Naive thymus-derived CD8-positive, alpha-beta T cell (primary cell): Measurements from ENCODE around the gene ATP8A2. TPM values are rescaled to one million over a fixed set of nuclear protein-coding genes. Genes with fewer than 3 reads are reported as not detected.
"Not testable (repeated sequence)": the region's sequence is repeated elsewhere in the genome, so short reads cannot be mapped to it uniquely, and the experiment has no call there.

Experiments used
- ATAC-seq, 2 donors: fragments of 150-1000 bp; cut with Tn5 transposase in 1 of 2; sonication (Bioruptor Pico), chemical (Tn5 transposase) in 1 of 2; 1 replicate in 1 of 2; 2 replicates in 1 of 2; pipeline ENCODE4 v1.10.0; 2021; ENCODE audit warnings: mild to moderate bottlenecking in 2 of 2, moderate library complexity in 2 of 2
- POLR2A ChIA-PET: fragments of 350-600 bp; sonication (Branson Sonifier 250); formaldehyde crosslinking; loops from one replicate; lab custom pipeline; 2021; ENCODE audit warnings: antibody characterized with exemption; lab: Charles Lee
- DNase-seq, 10 donors: peaks; one replicate each; pipeline versions ENCODE4 v3.0.0 to v3.0.0-alpha.2; 2020 to 2022
- H3K27ac Mint-ChIP-seq, 10 donors: one replicate each; pipeline ENCODE4 v1.8.0; 2020 to 2022; ENCODE audit warnings: mild to moderate bottlenecking in 10 of 10, mixed read lengths in 10 of 10, moderate library complexity in 4 of 10, inconsistent platforms in 1 of 10
- H3K27me3 Mint-ChIP-seq, 5 donors: one replicate each; pipeline ENCODE4 v1.8.0; 2021 to 2022; ENCODE audit warnings: mixed read lengths in 5 of 5
- H3K36me3 Mint-ChIP-seq, 3 donors: one replicate each; pipeline ENCODE4 v1.8.0; 2020 to 2022; ENCODE audit warnings: mixed read lengths in 3 of 3, mild to moderate bottlenecking in 2 of 3, inconsistent platforms in 1 of 3
- H3K4me1 Mint-ChIP-seq, 4 donors: one replicate each; pipeline ENCODE4 v1.8.0; 2021 to 2022; ENCODE audit warnings: mixed read lengths in 4 of 4
- H3K4me3 Mint-ChIP-seq, 10 donors: one replicate each; pipeline ENCODE4 v1.8.0; 2020 to 2022; ENCODE audit warnings: mild to moderate bottlenecking in 10 of 10, mixed read lengths in 10 of 10, moderate library complexity in 6 of 10, inconsistent platforms in 1 of 10
- H3K9me3 Mint-ChIP-seq, 9 donors: one replicate each; pipeline ENCODE4 v1.8.0; 2020 to 2022; ENCODE audit warnings: mixed read lengths in 9 of 9, mild to moderate bottlenecking in 3 of 9, inconsistent platforms in 1 of 9, moderate library complexity in 1 of 9
- polyA plus RNA-seq, 3 donors: library from polyadenylated mRNA; unstranded; fragments of 300-500 nt; fragmentation: Illumina TruSeq; gene quantifications; one replicate each; pipeline ENCODE4 v1.2.3, GENCODE V29; 2021
- total RNA-seq, 8 experiments: library from RNA in 2 of 8; stranded (reverse) in 2 of 8; gene quantifications; one replicate each; pipeline ENCODE4 v1.2.3 and lab custom pipeline; 2021 to 2026

Gene ATP8A2
- total RNA-seq = 1 to 10 TPM; 3.5 to 3.8 TPM
- polyA plus RNA-seq = 1 to 10 TPM in 2 of 3 donors, under 1 TPM in 1; 0.69 to 2.9 (median 1.5) TPM
- total RNA-seq (lab: John Stamatoyannopoulos, UW) = 3.0 to 13.1 (median 9.0) reads per million in 6 experiments

DNA sequence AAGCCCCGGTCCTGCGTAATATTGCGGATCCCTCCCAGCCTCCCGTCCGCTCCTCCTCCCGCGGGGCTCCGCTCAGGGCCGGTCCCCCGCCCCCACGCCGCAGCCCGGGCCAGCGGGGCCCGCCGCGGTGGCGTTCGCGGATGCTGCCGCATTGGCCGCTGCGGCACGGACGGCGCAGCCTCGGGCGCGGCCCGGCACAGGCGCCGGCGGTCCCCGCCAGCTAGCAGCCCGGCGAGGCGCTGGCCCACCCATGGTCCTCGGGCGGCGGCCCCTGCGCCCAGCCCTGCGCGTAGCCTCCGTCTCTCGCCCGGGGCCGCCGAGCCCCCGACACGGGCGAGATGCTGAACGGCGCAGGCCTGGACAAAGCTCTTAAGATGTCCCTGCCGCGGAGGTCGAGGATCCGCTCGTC is at the start of gene ATP8A2:
Gene ATP8A2 (plus strand): TSS at position 100 of the 409 bp plus-strand sequence. CDS start 239 bp downstream, at position 339.
- Mint-ChIP-seq H3K9me3 (no peaks in the 10 kb centered on the region), H3K36me3 (peaks cover 0 to 5% (median 0%) of the 10 kb centered on the region in 3 donors), H3K4me3 (peak within 1 kb of the TSS in 9 of 10 donors; percentile 59 to 82 (median 65)), H3K27ac (peak within 1 kb of the TSS in 1 of 10 donors; percentile 43), H3K4me1 (peaks cover 5 to 11% (median 8%) of the 10 kb centered on the region in 4 donors), H3K27me3 (peaks cover 46 to 77% (median 67%) of the 10 kb centered on the region in 5 donors)
- DNase-seq = no peak
- POLR2A ChIA-PET = no interaction called here
- ATAC-seq = peak; percentile 29 to 35

DNA sequence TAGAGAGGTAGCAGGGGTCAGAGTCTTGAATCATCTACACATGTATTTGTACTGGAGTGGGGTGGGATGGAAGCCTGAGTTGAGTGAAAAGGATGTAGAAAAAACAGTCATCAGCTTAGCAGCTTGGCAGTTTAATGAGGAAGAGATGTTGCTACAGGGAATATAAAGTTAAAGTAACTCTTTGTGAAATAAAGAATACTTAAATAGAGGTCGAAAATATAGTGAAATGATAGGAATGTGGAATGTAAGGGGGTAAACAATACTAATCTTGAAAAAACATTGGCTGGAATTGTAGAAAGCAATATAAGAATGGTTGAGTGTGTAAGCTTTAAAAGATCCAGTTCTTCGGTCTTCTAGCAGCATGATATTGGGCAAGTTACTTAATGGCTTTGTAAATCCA is 47.7 kb upstream of the ATP8A2 start:
- no peak for ATAC-seq
- Mint-ChIP-seq H3K9me3 (no peaks in the 10 kb centered on the region), H3K4me1 (peaks cover 0 to 4% (median 0%) of the 10 kb centered on the region in 4 donors), H3K4me3 (no peak overlapping the region), H3K27ac (peak overlapping the region in 3 of 10 donors; percentile 14 to 39 (median 15)), H3K36me3 (peaks cover 0 to 77% (median 17%) of the 10 kb centered on the region in 3 donors), H3K27me3 (no peaks in the 10 kb centered on the region)
- POLR2A ChIA-PET = no interaction called here
- DNase-seq = no peak

DNA sequence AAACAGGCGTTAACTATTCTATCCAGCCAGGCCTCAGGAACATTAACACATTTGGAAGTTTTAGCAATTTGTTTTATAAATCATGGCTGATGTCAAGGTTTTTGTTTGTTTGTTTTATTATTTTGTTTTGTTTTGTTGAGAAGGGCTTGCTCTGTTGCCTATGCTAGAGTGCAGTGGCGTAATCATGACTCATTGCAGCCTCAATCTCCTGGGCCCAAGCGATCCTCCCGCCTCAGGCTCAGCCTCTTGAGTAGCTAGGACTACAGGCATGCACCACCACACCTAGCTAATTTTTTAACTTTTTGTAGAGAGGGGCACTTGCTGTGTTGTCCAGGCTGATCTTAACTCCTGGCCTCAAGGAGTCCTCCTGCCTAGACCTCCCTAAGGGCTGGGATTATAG is 42.1 kb upstream of the ATP8A2 start:
- ATAC-seq = no peak
- no peaks in the 10 kb centered on the region for H3K27me3 Mint-ChIP-seq
- H3K9me3 Mint-ChIP-seq = no peaks in the 10 kb centered on the region
- POLR2A ChIA-PET = no interaction called here
- DNase-seq = no peak
- peaks cover 0 to 5% (median 3%) of the 10 kb centered on the region in 4 donors for H3K4me1 Mint-ChIP-seq
- peak overlapping the region in 1 of 10 donors; percentile 45 for H3K27ac Mint-ChIP-seq
- H3K4me3 Mint-ChIP-seq = no peak overlapping the region
- H3K36me3 Mint-ChIP-seq = peaks cover 0 to 89% (median 27%) of the 10 kb centered on the region in 3 donors

DNA sequence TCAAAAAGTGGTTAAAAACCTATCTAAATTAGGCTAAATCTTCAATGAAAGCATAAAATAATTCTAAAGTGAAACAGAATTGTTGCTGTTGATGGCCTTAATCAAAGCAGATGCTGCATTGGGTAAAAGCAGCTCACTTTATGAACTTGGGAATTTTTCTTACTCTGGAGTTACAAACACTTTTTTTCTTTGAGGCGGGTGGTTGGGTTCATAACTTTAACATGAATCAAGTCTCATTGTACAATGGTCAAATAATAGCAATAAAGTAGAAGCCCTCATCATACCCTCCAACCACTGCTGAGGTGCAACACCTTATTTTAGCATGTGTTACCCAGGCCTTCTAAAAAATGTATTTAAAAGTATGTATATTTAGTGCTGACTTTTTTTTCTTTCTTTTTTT is 41.2 kb upstream of the ATP8A2 start:
- Mint-ChIP-seq H3K27me3 (no peaks in the 10 kb centered on the region), H3K36me3 (peaks cover 0 to 86% (median 25%) of the 10 kb centered on the region in 3 donors), H3K4me1 (peaks cover 0 to 5% (median 3%) of the 10 kb centered on the region in 4 donors), H3K9me3 (no peaks in the 10 kb centered on the region), H3K4me3 (no peak overlapping the region), H3K27ac (peak overlapping the region in 1 of 10 donors; percentile 36)
- no peak for ATAC-seq
- POLR2A ChIA-PET = interaction anchor here (0.6 kb wide), 1 partner anchor 862 kb away, joined by 4 read pairs; no protein-coding TSS in a partner anchor
- no peak for DNase-seq

DNA sequence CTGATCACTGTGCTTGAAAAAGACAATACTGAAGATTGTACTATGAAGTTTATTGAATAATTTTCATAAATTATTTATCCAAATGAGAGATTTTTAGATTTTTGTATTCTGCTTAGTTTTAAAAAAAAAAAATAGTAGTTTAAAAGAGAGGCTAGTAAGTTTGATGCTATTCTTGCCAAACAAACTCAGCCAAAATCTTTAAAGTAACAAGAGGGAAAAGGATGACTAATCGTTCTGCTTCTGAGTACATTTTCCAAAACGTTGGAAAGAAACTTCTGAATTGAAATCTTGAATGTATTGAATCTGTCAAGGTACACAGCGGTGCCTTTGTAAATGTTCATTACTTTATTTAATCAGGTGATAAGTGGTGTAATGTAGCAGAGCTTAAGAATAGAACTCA is 35.9 kb upstream of the ATP8A2 start:
- peaks cover 0 to 80% (median 17%) of the 10 kb centered on the region in 3 donors for H3K36me3 Mint-ChIP-seq
- DNase-seq (no peak), ATAC-seq (no peak)
- POLR2A ChIA-PET = no interaction called here
- H3K9me3 Mint-ChIP-seq = no peaks in the 10 kb centered on the region
- peak overlapping the region in 1 of 10 donors; percentile 2 for H3K27ac Mint-ChIP-seq
- peaks cover 0 to 5% (median 3%) of the 10 kb centered on the region in 4 donors for H3K4me1 Mint-ChIP-seq
- no peak overlapping the region for H3K4me3 Mint-ChIP-seq
- no peaks in the 10 kb centered on the region for H3K27me3 Mint-ChIP-seq

DNA sequence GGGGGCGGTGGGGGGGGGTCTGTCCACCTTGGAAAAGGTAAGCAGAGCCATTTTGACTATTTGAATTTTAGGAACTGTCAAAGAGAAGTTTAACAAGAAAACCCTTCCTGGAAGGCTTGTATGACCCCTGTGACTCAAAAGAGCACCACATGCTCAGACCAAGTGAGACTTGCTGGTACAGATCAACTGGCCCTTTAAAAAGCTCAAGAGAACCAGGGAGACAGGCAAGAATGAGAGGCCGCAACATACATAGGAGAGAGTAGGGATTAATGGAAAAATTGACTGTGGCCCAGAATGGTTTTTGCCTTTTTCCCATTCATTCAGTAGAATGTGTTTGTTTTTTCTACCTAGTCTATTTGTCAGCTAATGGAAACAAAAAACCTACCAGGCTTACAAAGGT is 26.2 kb upstream of the ATP8A2 start:
- ATAC-seq = no peak
- POLR2A ChIA-PET = no interaction called here
- Mint-ChIP-seq H3K27ac (peak overlapping the region in 3 of 10 donors; percentile 11 to 54 (median 24)), H3K4me3 (no peak overlapping the region), H3K27me3 (no peaks in the 10 kb centered on the region), H3K36me3 (peaks cover 0 to 9% (median 6%) of the 10 kb centered on the region in 3 donors), H3K4me1 (no peaks in the 10 kb centered on the region), H3K9me3 (no peaks in the 10 kb centered on the region)
- no peak for DNase-seq

DNA sequence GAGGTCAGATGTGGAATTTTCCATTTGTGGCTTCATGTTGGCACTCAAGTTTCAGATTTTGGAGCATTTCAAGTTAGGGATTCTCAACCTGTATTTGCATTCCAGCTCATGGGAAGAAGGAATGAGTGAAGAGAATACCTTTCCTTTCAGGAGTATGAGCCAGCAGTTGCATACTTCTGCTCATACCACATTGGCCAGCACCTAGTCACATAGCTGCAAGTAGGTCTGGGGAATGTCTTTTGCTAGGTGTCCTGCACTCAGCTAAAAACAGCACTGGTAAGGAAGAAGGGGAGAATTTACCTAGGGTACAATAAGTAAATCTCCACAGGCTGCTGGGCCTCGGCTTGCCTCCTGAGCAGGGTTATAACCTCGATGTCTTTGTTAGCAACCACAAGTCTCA is 24.6 kb upstream of the ATP8A2 start:
- POLR2A ChIA-PET = no interaction called here
- H3K27me3 Mint-ChIP-seq = no peaks in the 10 kb centered on the region
- no peak overlapping the region for H3K4me3 Mint-ChIP-seq
- DNase-seq (no peak), ATAC-seq (no peak)
- H3K4me1 Mint-ChIP-seq = no peaks in the 10 kb centered on the region
- H3K27ac Mint-ChIP-seq = no peak overlapping the region
- no peaks in the 10 kb centered on the region for H3K9me3 Mint-ChIP-seq
- peaks cover 0 to 9% (median 2%) of the 10 kb centered on the region in 3 donors for H3K36me3 Mint-ChIP-seq

DNA sequence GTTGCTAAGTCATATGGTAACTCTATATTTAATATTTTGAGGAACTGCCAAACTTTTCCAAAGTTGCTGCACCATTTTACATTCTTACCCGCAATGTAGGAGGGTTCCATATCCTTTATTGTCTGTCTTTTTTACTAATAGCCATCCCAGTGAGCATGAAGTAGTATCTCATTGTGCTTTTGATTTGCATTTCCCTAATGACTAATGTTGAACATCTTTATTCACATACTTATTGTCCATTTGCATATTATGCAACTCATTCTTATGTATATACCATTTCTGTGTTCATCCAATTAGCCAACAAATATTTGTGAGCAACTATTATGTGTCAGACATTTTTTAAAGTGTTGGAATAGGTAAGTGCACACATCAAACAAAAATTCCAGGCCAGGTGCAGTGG is 20.4 kb upstream of the ATP8A2 start:
- Mint-ChIP-seq H3K4me3 (no peak overlapping the region), H3K9me3 (peaks cover 0 to 2% (median 0%) of the 10 kb centered on the region in 9 donors), H3K4me1 (no peaks in the 10 kb centered on the region), H3K36me3 (peaks cover 0 to 4% (median 0%) of the 10 kb centered on the region in 3 donors), H3K27ac (no peak overlapping the region), H3K27me3 (peaks cover 8 to 21% (median 14%) of the 10 kb centered on the region in 5 donors)
- no peak for ATAC-seq
- DNase-seq = no peak
- POLR2A ChIA-PET = no interaction called here

DNA sequence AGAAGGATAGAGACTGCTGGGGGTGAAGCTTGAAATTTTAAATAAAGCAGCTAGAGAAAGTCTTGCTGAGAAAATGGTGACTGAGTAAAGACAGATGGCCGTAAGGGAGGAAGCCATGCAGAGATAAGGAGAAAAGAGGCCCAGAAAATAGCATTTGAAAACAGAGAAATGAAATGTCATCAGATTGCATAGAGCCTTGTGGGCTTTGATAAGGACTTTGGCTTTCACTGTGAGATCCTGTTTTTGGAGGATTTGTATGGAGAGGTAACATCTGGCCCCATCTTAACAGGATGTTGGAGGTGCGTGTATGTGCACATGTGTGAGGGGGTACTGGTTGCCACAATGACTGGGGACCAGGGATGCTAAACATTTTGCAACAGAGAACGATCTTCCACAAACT is 19.5 kb upstream of the ATP8A2 start:
- peaks cover 8 to 24% (median 17%) of the 10 kb centered on the region in 5 donors for H3K27me3 Mint-ChIP-seq
- H3K4me1 Mint-ChIP-seq = no peaks in the 10 kb centered on the region
- peaks cover 0 to 2% (median 0%) of the 10 kb centered on the region in 9 donors for H3K9me3 Mint-ChIP-seq
- ATAC-seq (no peak), DNase-seq (no peak)
- POLR2A ChIA-PET = no interaction called here
- no peak overlapping the region for H3K27ac Mint-ChIP-seq
- peaks cover 0 to 4% (median 0%) of the 10 kb centered on the region in 3 donors for H3K36me3 Mint-ChIP-seq
- no peak overlapping the region for H3K4me3 Mint-ChIP-seq

DNA sequence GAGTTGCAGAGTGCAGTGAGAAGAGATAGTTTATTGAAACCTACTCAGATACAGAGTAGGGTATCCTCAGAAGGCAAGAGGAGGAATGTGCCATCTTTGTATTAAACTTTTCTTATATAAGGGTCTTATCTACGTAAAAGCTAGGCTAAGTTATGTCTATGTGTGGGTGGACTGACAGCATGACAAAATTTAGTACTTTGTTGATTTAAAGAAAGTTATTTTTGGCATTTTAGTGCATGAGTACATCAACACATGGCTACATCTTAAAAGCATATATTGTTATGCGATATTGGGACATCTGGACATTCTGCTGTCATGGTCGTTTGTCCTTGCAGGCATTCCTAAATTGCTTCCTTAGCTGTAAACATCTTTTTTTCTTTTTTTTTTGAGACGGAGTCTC is 19.0 kb upstream of the ATP8A2 start:
- Mint-ChIP-seq H3K9me3 (peaks cover 0 to 2% (median 0%) of the 10 kb centered on the region in 9 donors), H3K36me3 (peaks cover 0 to 8% (median 0%) of the 10 kb centered on the region in 3 donors), H3K27me3 (peaks cover 9 to 29% (median 19%) of the 10 kb centered on the region in 5 donors), H3K4me1 (no peaks in the 10 kb centered on the region), H3K27ac (no peak overlapping the region), H3K4me3 (no peak overlapping the region)
- POLR2A ChIA-PET = no interaction called here
- DNase-seq (no peak), ATAC-seq (no peak)

DNA sequence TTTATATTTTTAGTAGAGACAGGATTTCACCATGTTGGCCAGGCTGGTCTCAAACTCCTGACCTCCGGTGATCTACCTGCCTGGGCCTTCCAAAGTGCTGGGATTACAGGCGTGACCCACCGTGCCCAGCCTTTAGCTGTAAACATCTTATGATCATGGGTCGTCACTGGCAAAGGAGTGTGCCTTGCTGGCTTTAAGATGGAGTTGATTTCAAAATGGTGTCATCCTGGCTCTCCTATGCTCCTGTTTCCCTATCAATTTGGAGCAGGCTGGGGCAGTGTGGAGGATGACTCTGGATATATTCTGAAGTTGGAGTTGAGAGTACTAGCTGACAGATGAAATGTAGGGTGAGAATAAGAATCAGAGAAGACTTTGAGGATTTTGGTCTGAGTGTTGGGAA is 18.4 kb upstream of the ATP8A2 start:
- Mint-ChIP-seq H3K4me1 (peaks cover 0 to 3% (median 0%) of the 10 kb centered on the region in 4 donors), H3K9me3 (peaks cover 0 to 5% (median 0%) of the 10 kb centered on the region in 9 donors), H3K4me3 (no peak overlapping the region), H3K27ac (peak overlapping the region in 1 of 10 donors; percentile 61), H3K36me3 (peaks cover 0 to 13% (median 5%) of the 10 kb centered on the region in 3 donors), H3K27me3 (peaks cover 13 to 34% (median 24%) of the 10 kb centered on the region in 5 donors)
- DNase-seq (no peak), ATAC-seq (no peak)
- POLR2A ChIA-PET = no interaction called here

DNA sequence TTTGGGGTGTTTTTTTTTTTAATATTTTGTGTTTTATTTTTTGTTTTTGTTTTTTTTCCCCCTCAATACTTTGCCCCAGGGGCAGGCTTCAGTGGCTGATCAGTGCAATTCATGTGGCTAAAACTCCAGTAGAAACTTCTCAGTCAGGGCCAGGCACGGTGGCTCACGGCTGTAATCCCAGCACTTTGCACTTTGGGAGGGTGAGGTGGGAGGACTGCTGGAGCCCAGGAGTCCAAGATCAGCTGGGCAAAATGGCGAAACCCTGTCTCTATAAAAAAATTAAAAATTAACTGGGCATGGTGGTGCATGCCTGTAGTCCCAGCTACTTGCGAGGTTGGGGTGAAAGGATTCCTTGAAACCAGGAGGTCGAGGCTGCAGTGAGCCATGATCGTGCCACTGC is 17.4 kb upstream of the ATP8A2 start:
- H3K36me3 Mint-ChIP-seq = peaks cover 0 to 21% (median 5%) of the 10 kb centered on the region in 3 donors
- ATAC-seq (no peak), DNase-seq (no peak)
- peaks cover 0 to 3% (median 0%) of the 10 kb centered on the region in 4 donors for H3K4me1 Mint-ChIP-seq
- no peak overlapping the region for H3K27ac Mint-ChIP-seq
- no peak overlapping the region for H3K4me3 Mint-ChIP-seq
- POLR2A ChIA-PET = no interaction called here
- peaks cover 0 to 7% (median 2%) of the 10 kb centered on the region in 9 donors for H3K9me3 Mint-ChIP-seq
- H3K27me3 Mint-ChIP-seq = peaks cover 15 to 42% (median 25%) of the 10 kb centered on the region in 5 donors

DNA sequence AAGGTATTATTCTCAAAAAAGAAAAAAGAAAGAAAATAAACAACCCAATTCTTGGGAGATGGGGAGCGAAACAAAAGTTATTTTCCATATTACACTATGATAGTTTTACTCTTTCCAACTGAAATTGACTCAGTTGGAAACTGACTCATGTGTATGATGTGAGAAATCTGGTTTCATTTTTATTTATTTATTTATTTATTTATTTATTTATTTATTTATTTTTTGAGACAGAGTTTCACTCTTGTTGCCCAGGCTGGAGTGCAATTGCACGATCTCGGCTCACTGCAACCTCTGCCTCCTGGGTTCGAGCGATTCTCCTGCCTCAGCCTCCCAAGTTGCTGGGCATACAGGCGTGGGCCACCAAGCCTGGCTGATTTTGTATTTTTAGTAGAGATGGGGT is 11.3 kb upstream of the ATP8A2 start:
- Mint-ChIP-seq H3K36me3 (peaks cover 3 to 31% (median 5%) of the 10 kb centered on the region in 3 donors), H3K9me3 (peaks cover 0 to 38% (median 3%) of the 10 kb centered on the region in 9 donors), H3K27me3 (peaks cover 19 to 42% (median 21%) of the 10 kb centered on the region in 5 donors)
- H3K27ac Mint-ChIP-seq, POLR2A ChIA-PET, ATAC-seq, DNase-seq, H3K4me1 Mint-ChIP-seq, H3K4me3 Mint-ChIP-seq: not testable (repeated sequence)
